Measurements from ENCODE around the gene SLC9A7. TPM values are rescaled to one million over a fixed set of nuclear protein-coding genes. Genes with fewer than 3 reads are reported as not detected.

Gene SLC9A7
- total RNA-seq, 4 donors from 2014 or later = 5.5 to 11.1 (median 7.3) TPM

GRCh38 chrX:46574774-46575381, 184.0 kb downstream of the SLC9A7 start:
- H3K4me1 ChIP-seq = peaks cover 0 to 17% (median 0%) of the 10 kb centered on the region in 4 donors
- H3K36me3 ChIP-seq = no peaks in the 10 kb centered on the region
- H3K27me3 ChIP-seq = no peaks in the 10 kb centered on the region
- H3K4me3 ChIP-seq = peak overlapping the region; percentile 39 to 72 (median 62)
- DNase-seq (ENCODE audit: low spot score in 2 of 2) = no peak
- 0 to 64% methylated on average over 4 to 71 of the region's 90 CpGs for WGBS, 2 donors
- no peak for TF ChIP-seq EP300 (IDR thresholded peaks at IDR 0.05)
- TF ChIP-seq CTCF (IDR thresholded peaks at IDR 0.05) = no peak
- no peak for TF ChIP-seq POLR2A (IDR thresholded peaks at IDR 0.05)
- H3K27ac ChIP-seq = peak overlapping the region in 2 of 4 donors; percentile 74 to 80
- no peaks in the 10 kb centered on the region for H3K9me3 ChIP-seq

- TF ChIP-seq CTCF (IDR thresholded peaks at IDR 0.05) (no peak), EP300 (IDR thresholded peaks at IDR 0.05) (no peak), POLR2A (IDR thresholded peaks at IDR 0.05) (no peak)
- peaks cover 0 to 17% (median 0%) of the 10 kb centered on the region in 4 donors for H3K4me1 ChIP-seq
- peak; percentile 19 to 25 for DNase-seq (ENCODE audit: low spot score in 2 of 2)
- peak overlapping the region; percentile 39 to 72 (median 62) for H3K4me3 ChIP-seq
- peak overlapping the region; percentile 4 to 80 (median 58) for H3K27ac ChIP-seq
- no peaks in the 10 kb centered on the region for H3K9me3 ChIP-seq
- 56% methylated on average over 105 of the region's 107 CpGs; no CpG with 5 or more reads in 1 of the 2 donors for WGBS, 2 donors
- H3K36me3 ChIP-seq = no peaks in the 10 kb centered on the region
- no peaks in the 10 kb centered on the region for H3K27me3 ChIP-seq
These were observed 184.8 kb downstream of the SLC9A7 start for GRCh38 chrX:46573892-46574773.

DNA sequence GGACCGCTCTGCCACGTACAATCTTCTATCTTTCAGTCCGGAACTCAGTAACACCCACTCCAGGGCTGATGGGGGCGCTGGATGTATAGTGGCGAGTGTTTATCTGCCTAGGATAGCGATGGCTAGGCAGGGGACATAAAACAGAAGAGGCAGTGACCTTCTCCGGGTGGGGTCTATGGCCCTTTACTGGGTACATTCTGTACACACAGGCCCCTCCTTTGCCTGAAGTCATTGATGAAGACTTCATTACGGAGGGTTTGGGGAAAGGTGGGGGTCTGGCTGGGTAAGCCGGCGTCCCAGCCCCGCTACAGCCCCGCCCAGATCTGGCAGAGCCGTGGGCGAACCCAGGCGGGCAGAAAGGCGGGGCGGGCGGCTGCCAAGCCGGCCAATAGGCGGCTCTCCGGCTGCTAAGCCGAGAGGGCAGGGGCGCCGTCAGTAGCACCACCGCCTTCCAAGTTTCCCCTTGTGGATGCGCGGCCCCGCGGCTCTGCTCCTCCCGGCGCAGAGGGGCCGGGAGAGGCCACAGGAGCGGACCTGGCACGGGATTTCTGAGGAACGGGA, 185.5 kb downstream of the SLC9A7 start, which contains the start of gene CHST7:
Gene CHST7 (plus strand): TSS at position 435 of the 561 bp plus-strand sequence. CDS start 167 bp downstream, outside the sequence.
- TF ChIP-seq POLR2A (IDR thresholded peaks at IDR 0.05) = peak in 1 of 2 donors; percentile 47
- peak in 1 of 2 donors; percentile 57 for TF ChIP-seq EP300 (IDR thresholded peaks at IDR 0.05)
- TF ChIP-seq CTCF (IDR thresholded peaks at IDR 0.05) = peak in 4 of 5 experiments; percentile 5 to 20 (median 12)
- DNase-seq (ENCODE audit: low spot score in 2 of 2) = peak; percentile 29 to 44
- H3K36me3 ChIP-seq = no peaks in the 10 kb centered on the region
- H3K27ac ChIP-seq = peak within 1 kb of the TSS; percentile 4 to 80 (median 58)
- H3K9me3 ChIP-seq = no peaks in the 10 kb centered on the region
- H3K27me3 ChIP-seq = no peaks in the 10 kb centered on the region
- WGBS, 2 donors = 12 to 38% methylated on average over 7 to 34 of the region's 35 CpGs
- H3K4me1 ChIP-seq = peaks cover 0 to 17% (median 0%) of the 10 kb centered on the region in 4 donors
- H3K4me3 ChIP-seq = peak within 1 kb of the TSS; percentile 39 to 72 (median 62)

DNA sequence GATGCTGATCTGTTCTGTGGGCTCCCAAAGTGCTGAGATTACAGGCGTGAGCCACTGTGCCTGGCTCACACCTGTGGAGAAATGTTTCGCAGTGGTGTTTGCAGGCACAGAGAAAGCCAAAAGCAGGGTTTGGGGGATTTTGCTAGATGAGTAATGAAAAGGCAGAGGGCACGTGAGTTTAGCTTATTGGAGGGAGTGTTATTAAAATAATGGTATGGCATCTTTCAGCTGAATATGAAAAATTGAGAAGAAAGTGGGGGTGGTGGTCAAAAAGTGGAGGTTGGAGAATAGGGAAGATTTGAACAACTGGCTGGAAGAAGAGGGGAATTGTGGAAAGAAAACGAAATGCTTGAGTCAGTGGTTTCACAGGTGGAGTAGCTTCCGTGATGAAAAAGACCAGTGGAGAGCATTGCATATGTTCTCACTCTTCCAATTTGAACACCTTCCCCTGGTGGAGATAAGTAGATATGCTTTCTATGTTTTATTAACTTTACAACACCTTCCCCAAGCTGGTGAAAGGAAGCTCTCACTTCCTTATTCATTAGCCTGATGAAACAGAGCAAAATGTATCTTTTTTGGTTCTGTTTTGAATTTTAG, 186.5 kb downstream of the SLC9A7 start:
- Histone ChIP-seq H3K4me3 (no peak overlapping the region), H3K36me3 (no peaks in the 10 kb centered on the region), H3K9me3 (no peaks in the 10 kb centered on the region), H3K4me1 (peaks cover 0 to 17% (median 0%) of the 10 kb centered on the region in 4 donors), H3K27ac (peak overlapping the region in 3 of 4 donors; percentile 34 to 80 (median 74)), H3K27me3 (no peaks in the 10 kb centered on the region)
- WGBS, 2 donors = 85 to 86% methylated on average over 5 of the region's 5 CpGs
- DNase-seq (ENCODE audit: low spot score in 2 of 2) = no peak
- TF ChIP-seq CTCF (IDR thresholded peaks at IDR 0.05) (no peak), EP300 (IDR thresholded peaks at IDR 0.05) (no peak)

Data from tibial nerve (tissue), 4 donors.